ENCODE measurements around the gene DENND2D. TPM values are rescaled to one million over a fixed set of nuclear protein-coding genes. Genes with fewer than 3 reads are reported as not detected.
A peak's percentile ranks its signal among the peaks of the same experiment; 100 is the strongest.

DENND2D gene
- total and polyA plus RNA-seq, 10 of the 15 experiments (the other 5 are each of a cell fraction or from before 2014, with no cell fraction given), result 149 to 375 (median 172) TPM

DNA sequence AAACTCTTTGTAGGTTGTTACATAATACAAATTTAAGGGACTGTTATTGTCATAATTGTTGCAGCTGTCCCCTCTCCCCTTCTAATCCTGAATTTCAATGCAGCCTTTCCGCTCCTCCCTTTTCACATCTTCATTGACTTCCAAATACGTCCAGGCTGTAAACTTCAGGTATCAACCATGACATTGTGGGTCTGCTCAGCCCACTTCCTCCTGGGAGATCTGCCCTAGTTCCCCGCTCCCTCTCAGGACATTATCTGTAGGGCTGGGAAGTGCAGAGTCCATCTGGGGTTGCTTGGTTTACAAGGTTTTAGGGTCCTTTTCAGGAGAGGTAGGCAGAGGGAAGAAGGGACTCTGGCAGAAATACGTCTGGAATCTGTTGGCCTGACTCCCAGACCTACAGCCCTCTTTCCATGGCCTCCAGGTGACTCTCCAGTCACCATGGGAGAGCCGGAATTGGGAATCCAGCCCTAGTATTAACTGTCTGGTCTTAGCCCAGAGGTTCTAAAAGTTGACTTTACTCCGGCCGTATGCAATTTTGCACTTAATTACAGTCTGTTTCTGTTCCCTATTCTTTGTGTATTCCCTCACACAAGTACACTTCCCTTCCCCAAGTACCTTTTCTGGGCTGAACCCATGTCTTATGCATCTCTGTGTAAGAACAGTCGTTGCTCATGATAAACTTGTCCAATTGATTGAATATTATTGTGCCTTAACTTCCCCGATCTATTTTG is 4.7 kb upstream of the DENND2D start (continued):
- TF ChIP-seq, protein P1, sequence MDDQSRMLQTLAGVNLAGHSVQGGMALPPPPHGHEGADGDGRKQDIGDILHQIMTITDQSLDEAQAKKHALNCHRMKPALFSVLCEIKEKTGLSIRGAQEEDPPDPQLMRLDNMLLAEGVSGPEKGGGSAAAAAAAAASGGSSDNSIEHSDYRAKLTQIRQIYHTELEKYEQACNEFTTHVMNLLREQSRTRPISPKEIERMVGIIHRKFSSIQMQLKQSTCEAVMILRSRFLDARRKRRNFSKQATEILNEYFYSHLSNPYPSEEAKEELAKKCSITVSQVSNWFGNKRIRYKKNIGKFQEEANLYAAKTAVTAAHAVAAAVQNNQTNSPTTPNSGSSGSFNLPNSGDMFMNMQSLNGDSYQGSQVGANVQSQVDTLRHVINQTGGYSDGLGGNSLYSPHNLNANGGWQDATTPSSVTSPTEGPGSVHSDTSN (IDR thresholded peaks at IDR 0.05; ENCODE audit: insufficient replicate concordance, low read depth, low read length), result no peak
- peak; percentile 78 for TF ChIP-seq MTA2 (IDR thresholded peaks at IDR 0.05; ENCODE audit: low read depth)
- TF ChIP-seq SUZ12 (IDR thresholded peaks at IDR 0.05; ENCODE audit: unreplicated experiment), result no peak
- peak; percentile 90 for TF ChIP-seq SPI1 (IDR thresholded peaks at IDR 0.05; ENCODE audit: borderline replicate concordance, insufficient read depth, low read depth, low read length)
- TF ChIP-seq, protein P2, sequence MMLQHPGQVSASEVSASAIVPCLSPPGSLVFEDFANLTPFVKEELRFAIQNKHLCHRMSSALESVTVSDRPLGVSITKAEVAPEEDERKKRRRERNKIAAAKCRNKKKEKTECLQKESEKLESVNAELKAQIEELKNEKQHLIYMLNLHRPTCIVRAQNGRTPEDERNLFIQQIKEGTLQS (IDR thresholded peaks at IDR 0.05; ENCODE audit: borderline replicate concordance, extremely low read depth, low read depth, low read length), result no peak
- peak; percentile 2; the same call in 1 of the 2 replicates for TF ChIP-seq EED (IDR thresholded peaks at IDR 0.05; ENCODE audit: low read depth)
- no peak for TF ChIP-seq MEF2A (IDR thresholded peaks at IDR 0.05; ENCODE audit: insufficient read depth, low read depth, low read length)
- TF ChIP-seq NFYA (IDR thresholded peaks at IDR 0.05; ENCODE audit: borderline replicate concordance, low read depth, low read length), result no peak
- TF ChIP-seq PML (IDR thresholded peaks at IDR 0.05; ENCODE audit: low read length), result no peak
- no peak for TF ChIP-seq LARP7 (IDR thresholded peaks at IDR 0.05)
- TF ChIP-seq STAT1 (conservative IDR thresholded peaks at IDR 0.05), result no peak
- no peak for TF ChIP-seq ZNF217 (IDR thresholded peaks at IDR 0.05)
- peak; percentile 54 for TF ChIP-seq ATF7 (IDR thresholded peaks at IDR 0.05; ENCODE audit: low read depth)
